Endodermal cell (in vitro differentiated cells): Measurements from ENCODE around the gene LRP4. TPM values are rescaled to one million over a fixed set of nuclear protein-coding genes. Genes with fewer than 3 reads are reported as not detected.

Source experiments
- DNase-seq: peaks from one replicate; pipeline ENCODE4 v3.0.0-alpha.2; 2017
- H3K27ac ChIP-seq: 2 replicates; pipeline ENCODE4 v1.5.1; 2013; ENCODE audit warnings: mild to moderate bottlenecking, low read depth, low read length, moderate library complexity
- H3K27me3 ChIP-seq: 2 replicates; pipeline ENCODE4 v1.6.1; 2013; ENCODE audit warnings: mild to moderate bottlenecking, low read length, moderate library complexity; ENCODE audit not compliant: insufficient read depth, control insufficient read depth, poor library complexity, severe bottlenecking
- H3K36me3 ChIP-seq: 2 replicates; pipeline ENCODE4 v1.7.0; 2013; ENCODE audit warnings: mild to moderate bottlenecking, low read length, moderate library complexity; ENCODE audit not compliant: control insufficient read depth, insufficient read depth
- H3K4me1 ChIP-seq: one replicate; pipeline ENCODE4 v1.7.0; 2013; ENCODE audit warnings: low read length; ENCODE audit not compliant: control insufficient read depth, insufficient read depth
- H3K4me3 ChIP-seq: 2 replicates; pipeline ENCODE4 v1.5.1; 2013; ENCODE audit warnings: mild to moderate bottlenecking, low read length, moderate library complexity
- H3K9ac ChIP-seq: 2 replicates; pipeline ENCODE4 v1.6.1; 2013; ENCODE audit warnings: mild to moderate bottlenecking, low read length, moderate library complexity; ENCODE audit not compliant: poor library complexity, severe bottlenecking; ENCODE audit errors: extremely low read depth
- H3K9me3 ChIP-seq: 2 replicates; pipeline ENCODE4 v1.6.1; 2013; ENCODE audit warnings: mild to moderate bottlenecking, low read length, moderate library complexity; ENCODE audit not compliant: control insufficient read depth
- H3K27ac Mint-ChIP-seq: 2 replicates; pipeline ENCODE4 v1.8.0; 2020; ENCODE audit warnings: mixed read lengths
- H3K27me3 Mint-ChIP-seq: 2 replicates; pipeline ENCODE4 v1.8.0; 2021; ENCODE audit warnings: mild to moderate bottlenecking, mixed read lengths; ENCODE audit not compliant: insufficient read depth
- H3K36me3 Mint-ChIP-seq: 2 replicates; pipeline ENCODE4 v1.8.0; 2020; ENCODE audit warnings: low read depth, mixed read lengths
- H3K4me1 Mint-ChIP-seq: 2 replicates; pipeline ENCODE4 v1.8.0; 2020; ENCODE audit warnings: mixed read lengths
- H3K4me3 Mint-ChIP-seq: 2 replicates; pipeline ENCODE4 v1.8.0; 2020; ENCODE audit warnings: mild to moderate bottlenecking, moderate library complexity, mixed read lengths
- H3K9me3 Mint-ChIP-seq: 2 replicates; pipeline ENCODE4 v1.8.0; 2020; ENCODE audit warnings: mild to moderate bottlenecking, mixed read lengths
- WGBS, 2 experiments: methylation state at CpG; one replicate each; pipeline versions ENCODE4 v1.1.5 to v1.1.7; 2013; ENCODE audit warnings: missing lambda C conversion rate in 2 of 2, mixed read lengths in 1 of 2; ENCODE audit not compliant: insufficient coverage in 1 of 2, insufficient read length in 1 of 2; 5-methylcytosine and 5-hydroxymethylcytosine counted together
- total RNA-seq, 2 donors: library from RNA; stranded (reverse); fragmentation: NEBNext Ultra II Directional in 1 of 2; extraction: Animal tissue kit (Norgen Biotek cat#: 25700) in 1 of 2; gene quantifications; 2 replicates in 1 of 2; 3 replicates in 1 of 2; pipeline ENCODE4 v1.2.1, GENCODE V29; 2021
- TF ChIP-seq, protein P1 (sequence below): fragments of 200-600 bp; sonication (generic); conservative IDR thresholded peaks from 2 replicates; pipeline ENCODE4 v1.5.0; 2021; ENCODE audit warnings: antibody characterized with exemption, mild to moderate bottlenecking

The LRP4 gene
- total RNA-seq, 2 donors from 2014 or later = 12.6 to 13.6 TPM

GRCh38 chr11:46876471-46876870 lies 41.9 kb downstream of the LRP4 start:
- no peak overlapping the region for H3K27ac Mint-ChIP-seq
- H3K9me3 ChIP-seq = no peaks in the 10 kb centered on the region
- no peak for DNase-seq
- no peaks in the 10 kb centered on the region for H3K4me1 Mint-ChIP-seq
- H3K27me3 Mint-ChIP-seq = no peaks in the 10 kb centered on the region
- no peak overlapping the region for H3K4me3 ChIP-seq
- H3K9me3 Mint-ChIP-seq = no peaks in the 10 kb centered on the region
- no peak overlapping the region for H3K9ac ChIP-seq
- no peaks in the 10 kb centered on the region for H3K4me1 ChIP-seq
- H3K27ac ChIP-seq = no peak overlapping the region
- H3K36me3 Mint-ChIP-seq = peaks cover 29% of the 10 kb centered on the region
- H3K27me3 ChIP-seq = no peaks in the 10 kb centered on the region
- no peak overlapping the region for H3K4me3 Mint-ChIP-seq
- TF ChIP-seq, protein P1, sequence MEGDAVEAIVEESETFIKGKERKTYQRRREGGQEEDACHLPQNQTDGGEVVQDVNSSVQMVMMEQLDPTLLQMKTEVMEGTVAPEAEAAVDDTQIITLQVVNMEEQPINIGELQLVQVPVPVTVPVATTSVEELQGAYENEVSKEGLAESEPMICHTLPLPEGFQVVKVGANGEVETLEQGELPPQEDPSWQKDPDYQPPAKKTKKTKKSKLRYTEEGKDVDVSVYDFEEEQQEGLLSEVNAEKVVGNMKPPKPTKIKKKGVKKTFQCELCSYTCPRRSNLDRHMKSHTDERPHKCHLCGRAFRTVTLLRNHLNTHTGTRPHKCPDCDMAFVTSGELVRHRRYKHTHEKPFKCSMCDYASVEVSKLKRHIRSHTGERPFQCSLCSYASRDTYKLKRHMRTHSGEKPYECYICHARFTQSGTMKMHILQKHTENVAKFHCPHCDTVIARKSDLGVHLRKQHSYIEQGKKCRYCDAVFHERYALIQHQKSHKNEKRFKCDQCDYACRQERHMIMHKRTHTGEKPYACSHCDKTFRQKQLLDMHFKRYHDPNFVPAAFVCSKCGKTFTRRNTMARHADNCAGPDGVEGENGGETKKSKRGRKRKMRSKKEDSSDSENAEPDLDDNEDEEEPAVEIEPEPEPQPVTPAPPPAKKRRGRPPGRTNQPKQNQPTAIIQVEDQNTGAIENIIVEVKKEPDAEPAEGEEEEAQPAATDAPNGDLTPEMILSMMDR = no peak
- WGBS, 2 experiments = 91 to 93% methylated on average over 8 to 11 of the region's 11 CpGs
- H3K36me3 ChIP-seq = no peaks in the 10 kb centered on the region

- peaks cover 40% of the 10 kb centered on the region for H3K36me3 Mint-ChIP-seq
- TF ChIP-seq, protein P1 = no peak
- Histone ChIP-seq H3K9ac (no peak overlapping the region), H3K27ac (no peak overlapping the region), H3K27me3 (no peaks in the 10 kb centered on the region), H3K9me3 (no peaks in the 10 kb centered on the region), H3K36me3 (no peaks in the 10 kb centered on the region), H3K4me1 (no peaks in the 10 kb centered on the region), H3K4me3 (no peak overlapping the region)
- no peaks in the 10 kb centered on the region for H3K9me3 Mint-ChIP-seq
- WGBS, 2 experiments = 94% methylated on average over 3 to 6 of the region's 6 CpGs
- no peaks in the 10 kb centered on the region for H3K4me1 Mint-ChIP-seq
- H3K27ac Mint-ChIP-seq = no peak overlapping the region
- H3K4me3 Mint-ChIP-seq = no peak overlapping the region
- no peaks in the 10 kb centered on the region for H3K27me3 Mint-ChIP-seq
- DNase-seq = no peak
Measured at GRCh38 chr11:46874586-46874985, 43.8 kb downstream of the LRP4 start.

DNA sequence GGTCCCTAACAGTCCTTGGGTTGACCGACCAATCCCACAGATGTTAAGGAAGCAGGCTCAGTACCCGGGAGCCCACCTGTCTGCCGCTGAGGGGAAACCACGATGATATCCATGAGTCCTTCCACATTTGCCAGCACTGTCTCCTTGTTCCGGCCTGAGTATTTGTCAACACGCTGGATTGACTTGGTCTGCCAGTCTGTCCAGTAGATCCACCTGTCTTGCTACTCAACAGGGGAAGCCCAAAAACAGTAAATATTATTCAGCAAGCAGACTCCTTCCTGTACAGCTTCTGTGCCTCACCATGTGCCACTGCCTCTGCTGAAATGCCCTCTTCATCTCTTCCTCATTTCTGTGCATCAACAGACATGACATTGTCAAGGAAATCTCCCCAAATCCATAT lies 49.4 kb downstream of the LRP4 start:
- Mint-ChIP-seq H3K36me3 (peaks cover 48% of the 10 kb centered on the region), H3K27ac (no peak overlapping the region), H3K9me3 (no peaks in the 10 kb centered on the region), H3K4me1 (no peaks in the 10 kb centered on the region), H3K27me3 (no peaks in the 10 kb centered on the region), H3K4me3 (no peak overlapping the region)
- Histone ChIP-seq H3K36me3 (peaks cover 2% of the 10 kb centered on the region), H3K27me3 (no peaks in the 10 kb centered on the region), H3K27ac (no peak overlapping the region), H3K9me3 (no peaks in the 10 kb centered on the region), H3K9ac (no peak overlapping the region), H3K4me1 (no peaks in the 10 kb centered on the region), H3K4me3 (no peak overlapping the region)
- DNase-seq = no peak
- TF ChIP-seq, protein P1 = no peak
- WGBS, 2 experiments = 93 to 100% methylated on average over 6 of the region's 6 CpGs
